ENCODE results near the gene MTRF1. TPM values are rescaled to one million over a fixed set of nuclear protein-coding genes. Genes with fewer than 3 reads are reported as not detected.

The MTRF1 gene
- total and polyA plus RNA-seq, 12 donors, result 6.8 to 27.4 (median 17.7) TPM

GRCh38 chr13:41273831-41274441 is 10.6 kb upstream of the MTRF1 start:
- Histone ChIP-seq H3K4me1 (replicated peaks in 1 of 2) (no peaks in the 10 kb centered on the region), H3K27me3 (no peaks in the 10 kb centered on the region), H3K36me3 (replicated peaks in 1 of 2) (no peaks in the 10 kb centered on the region), H3K9me3 (replicated peaks in 1 of 3) (peaks cover 0 to 6% (median 0%) of the 10 kb centered on the region in 3 donors), H3K4me3 (no peak overlapping the region), H3K27ac (no peak overlapping the region)
- TF ChIP-seq POLR2A (IDR thresholded peaks at IDR 0.05) (no peak), CTCF (IDR thresholded peaks at IDR 0.05) (no peak)
- intact Hi-C loops (cut with DNase I), result no loop called here
- 74 to 80% (median 77%) methylated on average over 3 of the region's 3 CpGs for WGBS, 4 donors
- DNase-seq, result no peak

GRCh38 chr13:41271456-41272285 is 8.3 kb upstream of the MTRF1 start:
- no peak for DNase-seq
- 72 to 85% (median 78%) methylated on average over 6 of the region's 6 CpGs for WGBS, 4 donors
- Histone ChIP-seq H3K27ac (no peak overlapping the region), H3K27me3 (no peaks in the 10 kb centered on the region), H3K36me3 (replicated peaks in 1 of 2) (no peaks in the 10 kb centered on the region), H3K9me3 (replicated peaks in 1 of 3) (peaks cover 0 to 6% (median 0%) of the 10 kb centered on the region in 3 donors), H3K4me3 (no peak overlapping the region), H3K4me1 (replicated peaks in 1 of 2) (no peaks in the 10 kb centered on the region)
- no peak for TF ChIP-seq POLR2A (IDR thresholded peaks at IDR 0.05)
- TF ChIP-seq CTCF (IDR thresholded peaks at IDR 0.05), result no peak
- intact Hi-C loops (cut with DNase I), result no loop called here

DNA sequence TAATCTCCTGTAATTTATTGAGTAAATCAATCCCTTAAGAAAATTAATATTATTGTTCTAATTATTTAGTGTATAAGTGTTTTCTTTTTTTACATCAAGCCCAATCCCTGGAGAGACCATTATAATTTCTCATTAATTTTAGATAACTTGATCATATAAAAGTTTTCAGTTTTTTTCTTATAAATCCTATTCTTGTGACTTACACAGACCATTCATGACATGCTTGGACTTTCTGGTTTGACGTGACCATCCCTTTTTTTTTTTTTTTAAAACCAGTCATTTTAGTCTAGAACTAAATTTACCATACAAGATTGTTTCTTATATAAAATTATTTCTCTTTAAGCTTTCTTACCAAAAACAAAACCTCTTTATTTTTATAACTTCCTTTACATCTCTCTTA is 5.4 kb upstream of the MTRF1 start:
- no peaks in the 10 kb centered on the region for H3K36me3 ChIP-seq (replicated peaks in 1 of 2)
- H3K27ac ChIP-seq, result no peak overlapping the region
- H3K4me1 ChIP-seq (replicated peaks in 1 of 2), result no peaks in the 10 kb centered on the region
- DNase-seq, result no peak
- intact Hi-C loops (cut with DNase I), result no loop called here
- no peaks in the 10 kb centered on the region for H3K27me3 ChIP-seq
- WGBS, 4 donors, result 11 to 31% (median 24%) methylated on average over 1 of the region's 1 CpG
- H3K9me3 ChIP-seq (replicated peaks in 1 of 3), result peaks cover 0 to 6% (median 0%) of the 10 kb centered on the region in 3 donors
- no peak for TF ChIP-seq POLR2A (IDR thresholded peaks at IDR 0.05)
- no peak for TF ChIP-seq CTCF (IDR thresholded peaks at IDR 0.05)
- no peak overlapping the region for H3K4me3 ChIP-seq

- DNase-seq, result no peak
- peaks cover 6% of the 10 kb centered on the region in 2 donors for H3K4me1 ChIP-seq (replicated peaks in 1 of 2)
- H3K36me3 ChIP-seq (replicated peaks in 1 of 2), result no peaks in the 10 kb centered on the region
- TF ChIP-seq POLR2A (IDR thresholded peaks at IDR 0.05), result no peak
- TF ChIP-seq CTCF (IDR thresholded peaks at IDR 0.05), result no peak
- no peak overlapping the region for H3K27ac ChIP-seq
- no peaks in the 10 kb centered on the region for H3K27me3 ChIP-seq
- H3K9me3 ChIP-seq (replicated peaks in 1 of 3), result peaks cover 0 to 6% (median 0%) of the 10 kb centered on the region in 3 donors
- H3K4me3 ChIP-seq, result no peak overlapping the region
- intact Hi-C loops (cut with DNase I), result no loop called here
These were observed 3.7 kb upstream of the MTRF1 start for GRCh38 chr13:41267106-41267505.
